HCT116 (cell line): Measurements from ENCODE around the gene CACNB2. TPM values are rescaled to one million over a fixed set of nuclear protein-coding genes. Genes with fewer than 3 reads are reported as not detected.

Experiments
- ATAC-seq: fragments of 200-7000 bp; cut with Tn5 transposase; 2 replicates; pipeline ENCODE4 v1.9.1; 2020; ENCODE audit warnings: mild to moderate bottlenecking, moderate library complexity
- BruUV-seq: library from RNA; stranded (reverse); fragments of 400-500 nt; replicated peaks from 2 replicates; lab custom pipeline; 2021; lab: Mats Ljungman, UMichigan
- CTCF ChIA-PET: fragments of 300-600 bp; sonication (Branson Sonifier 250); formaldehyde crosslinking; loops from one replicate; lab custom pipeline; 2021; ENCODE audit warnings: antibody characterized with exemption; lab: Charles Lee
- POLR2A ChIA-PET: fragments of 300-600, 350-600 bp; sonication (Branson Sonifier 250); formaldehyde crosslinking; loops from one replicate; lab custom pipeline; 2021; ENCODE audit warnings: antibody characterized with exemption; lab: Charles Lee
- RAD21 ChIA-PET, 2 experiments: fragments of 300-600 bp; sonication (Branson Sonifier 250); formaldehyde crosslinking; loops; one replicate each; lab custom pipeline; 2023; ENCODE audit warnings: low total read pairs in 2 of 2; ENCODE audit not compliant: uncharacterized antibody in 2 of 2, unreplicated experiment in 2 of 2, low non-redundant PET in 1 of 2; lab: Charles Lee
- DNase-seq: peaks from one replicate; pipeline ENCODE4 v3.0.0-alpha.2; 2010; ENCODE audit warnings: low read depth, low spot score
- H2AFZ ChIP-seq: fragments of 200-600 bp; shearing (Covaris generic), sonication (generic); 2 replicates; pipeline ENCODE4 v1.6.1; 2017; ENCODE audit warnings: low read depth, mixed run types, mixed read lengths, antibody characterized with exemption, low read length; ENCODE audit not compliant: poor library complexity, severe bottlenecking
- H3K27ac ChIP-seq: 2 replicates; pipeline ENCODE4 v1.5.1; 2012; ENCODE audit warnings: low read depth, low read length
- H3K27me3 ChIP-seq: fragments of 200-600 bp; sonication (generic); 2 replicates; pipeline ENCODE4 v1.6.1; 2016; ENCODE audit warnings: mixed run types, low read length, mixed read lengths; ENCODE audit not compliant: insufficient read depth
- H3K36me3 ChIP-seq, 2 experiments: fragments of 200-500 bp in 1 of 2; fragments of 200-600 bp in 1 of 2; sonication (Bioruptor generic) in 1 of 2; sonication (generic) in 1 of 2; 2 replicates each; pipeline versions ENCODE4 v1.5.1 to v1.6.1; 2014 to 2016; ENCODE audit warnings: low read length in 2 of 2, inconsistent platforms in 1 of 2, mixed read lengths in 1 of 2, mixed run types in 1 of 2; ENCODE audit not compliant: insufficient read depth in 2 of 2, control insufficient read depth in 1 of 2
- H3K4me1 ChIP-seq, 2 experiments: fragments of 200-600 bp in 1 of 2; sonication (generic) in 1 of 2; 2 replicates each; pipeline versions ENCODE4 v1.5.1 to v1.6.1; 2012 to 2017; ENCODE audit warnings: low read length in 2 of 2, inconsistent platforms in 1 of 2, mild to moderate bottlenecking in 1 of 2, mixed read lengths in 1 of 2, mixed run types in 1 of 2, moderate library complexity in 1 of 2; ENCODE audit not compliant: insufficient read depth in 2 of 2, control insufficient read depth in 1 of 2
- H3K4me2 ChIP-seq: fragments of 200-600 bp; sonication (generic); 2 replicates; pipeline ENCODE4 v1.6.1; 2017; ENCODE audit warnings: mixed run types, low read length, mixed read lengths
- H3K4me3 ChIP-seq, 2 experiments: fragments of 200-600 bp in 1 of 2; sonication (generic) in 1 of 2; replicated peaks in 1 of 2; 2 replicates each; pipeline ENCODE4 v1.5.1; 2011 to 2016; ENCODE audit warnings: low read length in 2 of 2, control low read depth in 1 of 2, low read depth in 1 of 2, mild to moderate bottlenecking in 1 of 2, mixed read lengths in 1 of 2, mixed run types in 1 of 2
- H3K79me2 ChIP-seq: fragments of 200-600 bp; sonication (generic); 2 replicates; pipeline ENCODE4 v1.6.1; 2017; ENCODE audit warnings: mild to moderate bottlenecking, mixed run types, low read length, moderate library complexity, mixed read lengths; ENCODE audit not compliant: insufficient read depth
- H3K9ac ChIP-seq: fragments of 200-600 bp; sonication (generic); 2 replicates; pipeline ENCODE4 v1.6.1; 2016; ENCODE audit warnings: low read length, mixed read lengths
- H3K9me2 ChIP-seq: fragments of 200-600 bp; sonication (generic), shearing (Covaris generic); 2 replicates; pipeline ENCODE4 v1.6.1; 2017; ENCODE audit warnings: mixed run types, mild to moderate bottlenecking, moderate library complexity; ENCODE audit not compliant: insufficient read depth
- H3K9me3 ChIP-seq, 2 experiments: fragments of 200-500 bp in 1 of 2; fragments of 200-600 bp in 1 of 2; sonication (Bioruptor generic) in 1 of 2; sonication (generic) in 1 of 2; 2 replicates each; pipeline ENCODE4 v1.6.1; 2014 to 2017; ENCODE audit warnings: low read length in 2 of 2, mixed read lengths in 2 of 2, inconsistent platforms in 1 of 2, low read depth in 1 of 2, mild to moderate bottlenecking in 1 of 2, mixed run types in 1 of 2, moderate library complexity in 1 of 2; ENCODE audit not compliant: control insufficient read depth in 1 of 2, insufficient read depth in 1 of 2
- H4K20me1 ChIP-seq: fragments of 200-600 bp; sonication (generic), shearing (Covaris generic); 2 replicates; pipeline ENCODE4 v1.6.1; 2017; ENCODE audit warnings: mixed run types, mild to moderate bottlenecking, moderate library complexity; ENCODE audit not compliant: insufficient read depth
- CBX3 ChIP-seq: IDR thresholded peaks from 2 replicates; pipeline ENCODE4 v1.6.1; 2012; ENCODE audit warnings: low read depth
- CEBPB ChIP-seq: IDR thresholded peaks from 2 replicates; pipeline ENCODE4 v1.6.1; 2012; ENCODE audit warnings: low read depth
- ELF1 ChIP-seq: IDR thresholded peaks from 2 replicates; pipeline ENCODE4 v1.6.1; 2012; ENCODE audit warnings: low read depth, borderline replicate concordance
- EZH2 ChIP-seq: fragments of 200-600 bp; sonication (generic); IDR thresholded peaks from 2 replicates; pipeline ENCODE4 v1.6.1; 2017; ENCODE audit warnings: antibody characterized with exemption, mixed run types
- EZH2phosphoT487 ChIP-seq: fragments of 200-600 bp; IDR thresholded peaks from 2 replicates; pipeline ENCODE4 v1.6.1; 2018; ENCODE audit warnings: antibody characterized with exemption, borderline replicate concordance
- FOSL1 ChIP-seq: IDR thresholded peaks from 2 replicates; pipeline ENCODE4 v1.6.1; 2012; ENCODE audit warnings: low read depth
- JUND ChIP-seq: IDR thresholded peaks from 2 replicates; pipeline ENCODE4 v1.6.1; 2012
- POLR2A ChIP-seq: IDR thresholded peaks from 2 replicates; pipeline ENCODE4 v1.7.0; 2011; ENCODE audit warnings: borderline replicate concordance; ENCODE audit not compliant: insufficient read depth, insufficient read length; ENCODE audit errors: extremely low read depth
- POLR2AphosphoS5 ChIP-seq: IDR thresholded peaks from 2 replicates; pipeline ENCODE4 v1.6.1; 2011; ENCODE audit warnings: mild to moderate bottlenecking, low read depth, low read length, moderate library complexity
- RAD21 ChIP-seq: IDR thresholded peaks from 2 replicates; pipeline ENCODE4 v1.6.1; 2012; ENCODE audit warnings: low read depth, mild to moderate bottlenecking
- SIN3A ChIP-seq: IDR thresholded peaks from 2 replicates; pipeline ENCODE4 v1.6.1; 2012; ENCODE audit warnings: low read depth
- SP1 ChIP-seq: IDR thresholded peaks from 2 replicates; pipeline ENCODE4 v1.6.1; 2012; ENCODE audit warnings: low read depth
- SRF ChIP-seq: IDR thresholded peaks from 2 replicates; pipeline ENCODE4 v1.6.1; 2012; ENCODE audit warnings: low read depth
- TCF7L2 ChIP-seq: IDR thresholded peaks from 2 replicates; pipeline ENCODE4 v1.7.0; 2011; ENCODE audit warnings: borderline replicate concordance, inconsistent platforms; ENCODE audit not compliant: insufficient read depth, insufficient read length; ENCODE audit errors: extremely low read depth
- YY1 ChIP-seq: IDR thresholded peaks from 2 replicates; pipeline ENCODE4 v1.6.1; 2011; ENCODE audit warnings: low read length, low read depth, moderate library complexity, mild to moderate bottlenecking; ENCODE audit not compliant: insufficient replicate concordance; ENCODE audit errors: extremely low read depth
- ZFX ChIP-seq: fragments of 450-650 bp; IDR thresholded peaks from 2 replicates; pipeline ENCODE4 v1.6.1; 2017
- intact Hi-C: fragments of 100-400 bp; cut with micrococcal nuclease; formaldehyde crosslinking; loops from 2 replicates; pipeline ENCODE4 v1.10.0; 2022
- total RNA-seq: library from RNA; stranded (reverse); gene quantifications from one replicate; pipeline ENCODE4 v1.2.1, GENCODE V29; 2021; ENCODE audit not compliant: unreplicated experiment
- TF ChIP-seq, protein P1 (sequence below): IDR thresholded peaks from 2 replicates; pipeline ENCODE4 v1.6.1; 2011; ENCODE audit warnings: mild to moderate bottlenecking, low read length, moderate library complexity; ENCODE audit not compliant: insufficient replicate concordance; ENCODE audit errors: extremely low read depth
- TF ChIP-seq, protein P2 (sequence below): IDR thresholded peaks from 2 replicates; pipeline ENCODE4 v1.6.1; 2012

Gene CACNB2
- total RNA-seq, 1 experiment from 2014 or later, result 0.71 TPM

DNA sequence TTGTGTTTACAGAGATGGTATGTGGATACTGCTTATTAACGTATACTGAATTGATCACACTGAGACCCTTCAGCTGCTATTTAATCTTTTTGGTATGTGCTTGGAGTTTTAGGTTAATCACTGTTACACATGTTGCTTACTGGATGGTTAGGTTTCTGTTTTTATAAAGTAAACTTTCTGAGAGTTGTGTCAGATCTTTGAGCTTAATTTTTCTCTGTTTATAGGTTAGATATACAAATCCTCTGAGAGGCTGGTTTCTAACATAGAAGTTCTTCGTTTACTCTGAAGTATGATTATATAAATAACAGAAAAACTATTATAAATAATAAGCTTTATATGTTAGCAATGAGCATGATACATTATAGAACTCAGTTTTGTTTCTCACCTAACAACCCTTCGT lies 388.1 kb downstream of the CACNB2 start:
- H3K27ac ChIP-seq, result no peak overlapping the region
- DNase-seq (no peak), ATAC-seq (no peak)
- ChIA-PET RAD21 (no interaction called here), CTCF (no interaction called here), POLR2A (no interaction called here)
- no peak overlapping the region for H3K4me2 ChIP-seq
- H3K9ac ChIP-seq, result no peak overlapping the region
- H3K27me3 ChIP-seq, result no peaks in the 10 kb centered on the region
- H3K79me2 ChIP-seq, result no peaks in the 10 kb centered on the region
- no peak overlapping the region for H3K4me3 ChIP-seq
- H3K9me2 ChIP-seq, result no peaks in the 10 kb centered on the region
- no peak overlapping the region for H2AFZ ChIP-seq
- no peaks in the 10 kb centered on the region for H4K20me1 ChIP-seq
- TF ChIP-seq CBX3 (no peak), JUND (no peak), RAD21 (no peak), ELF1 (no peak), CEBPB (no peak), FOSL1 (no peak), SIN3A (no peak), SRF (no peak), YY1 (no peak), POLR2A (no peak), ZFX (no peak)
- TF ChIP-seq, all 23 proteins: peak for 0
- BruUV-seq, result no TSS peak
- intact Hi-C loops, result no loop called here
- no peaks in the 10 kb centered on the region for H3K9me3 ChIP-seq
- no peaks in the 10 kb centered on the region for H3K36me3 ChIP-seq
- H3K4me1 ChIP-seq, result no peaks in the 10 kb centered on the region

DNA sequence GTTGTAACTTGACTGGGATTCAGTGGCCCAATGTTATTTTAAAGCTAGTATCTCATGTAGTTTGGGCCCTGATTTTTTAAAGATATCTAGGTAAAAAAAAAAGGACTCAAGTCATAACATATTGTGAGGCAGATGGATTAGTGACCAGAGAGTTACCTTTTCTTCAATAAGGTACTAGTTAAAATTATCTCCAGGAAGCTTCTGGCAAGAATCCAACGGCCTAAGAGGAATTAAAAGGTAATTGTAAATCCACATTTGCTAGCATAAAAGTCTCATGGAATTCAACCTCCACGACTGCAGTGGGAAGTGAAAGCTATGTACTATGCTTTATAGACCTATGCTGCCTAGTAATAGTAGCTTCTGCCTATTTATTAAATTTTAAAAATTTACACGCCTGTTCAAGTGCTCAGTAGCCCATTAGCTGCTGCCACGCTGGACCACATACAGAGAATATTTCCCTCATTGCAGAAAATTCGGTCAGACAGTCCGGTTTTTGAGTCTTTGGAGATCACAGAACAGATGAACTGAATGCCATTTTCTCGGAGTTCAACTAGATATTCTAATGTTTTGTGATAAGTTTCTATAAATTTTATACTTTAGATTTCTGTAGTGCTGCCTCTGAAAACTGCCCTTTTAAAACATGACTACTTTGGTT lies 392.8 kb downstream of the CACNB2 start:
- H3K9me3 ChIP-seq, result no peaks in the 10 kb centered on the region
- CTCF ChIA-PET, result no interaction called here
- no peaks in the 10 kb centered on the region for H4K20me1 ChIP-seq
- H3K27me3 ChIP-seq, result no peaks in the 10 kb centered on the region
- no peak overlapping the region for H3K27ac ChIP-seq
- no peak for ATAC-seq
- RAD21 ChIA-PET, result no interaction called here
- H3K4me1 ChIP-seq, result no peaks in the 10 kb centered on the region
- no peak overlapping the region for H3K4me3 ChIP-seq
- no peak overlapping the region for H3K4me2 ChIP-seq
- no TSS peak for BruUV-seq
- no peak overlapping the region for H3K9ac ChIP-seq
- intact Hi-C loops, result no loop called here
- no peaks in the 10 kb centered on the region; a peak in 1 of 4 replicates for H3K36me3 ChIP-seq
- no peak for DNase-seq
- POLR2A ChIA-PET, result no interaction called here
- TF ChIP-seq POLR2AphosphoS5, result no peak
- no peak for TF ChIP-seq TCF7L2
- no peak for TF ChIP-seq JUND
- TF ChIP-seq EZH2phosphoT487, result no peak
- TF ChIP-seq ZFX, result no peak
- TF ChIP-seq, protein P1, sequence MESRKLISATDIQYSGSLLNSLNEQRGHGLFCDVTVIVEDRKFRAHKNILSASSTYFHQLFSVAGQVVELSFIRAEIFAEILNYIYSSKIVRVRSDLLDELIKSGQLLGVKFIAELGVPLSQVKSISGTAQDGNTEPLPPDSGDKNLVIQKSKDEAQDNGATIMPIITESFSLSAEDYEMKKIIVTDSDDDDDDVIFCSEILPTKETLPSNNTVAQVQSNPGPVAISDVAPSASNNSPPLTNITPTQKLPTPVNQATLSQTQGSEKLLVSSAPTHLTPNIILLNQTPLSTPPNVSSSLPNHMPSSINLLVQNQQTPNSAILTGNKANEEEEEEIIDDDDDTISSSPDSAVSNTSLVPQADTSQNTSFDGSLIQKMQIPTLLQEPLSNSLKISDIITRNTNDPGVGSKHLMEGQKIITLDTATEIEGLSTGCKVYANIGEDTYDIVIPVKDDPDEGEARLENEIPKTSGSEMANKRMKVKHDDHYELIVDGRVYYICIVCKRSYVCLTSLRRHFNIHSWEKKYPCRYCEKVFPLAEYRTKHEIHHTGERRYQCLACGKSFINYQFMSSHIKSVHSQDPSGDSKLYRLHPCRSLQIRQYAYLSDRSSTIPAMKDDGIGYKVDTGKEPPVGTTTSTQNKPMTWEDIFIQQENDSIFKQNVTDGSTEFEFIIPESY, result no peak
- TF ChIP-seq EZH2, result no peak
- TF ChIP-seq FOSL1, result no peak
- TF ChIP-seq SIN3A, result no peak
- TF ChIP-seq SP1, result no peak
- TF ChIP-seq, protein P2, sequence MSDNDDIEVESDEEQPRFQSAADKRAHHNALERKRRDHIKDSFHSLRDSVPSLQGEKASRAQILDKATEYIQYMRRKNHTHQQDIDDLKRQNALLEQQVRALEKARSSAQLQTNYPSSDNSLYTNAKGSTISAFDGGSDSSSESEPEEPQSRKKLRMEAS, result no peak
- H3K9me2 ChIP-seq, result no peaks in the 10 kb centered on the region
- H3K79me2 ChIP-seq, result no peaks in the 10 kb centered on the region
- H2AFZ ChIP-seq, result no peak overlapping the region
